GM18505 (cell line): Measurements from ENCODE around the gene TSPAN17.
"Not testable (repeated sequence)": the region's sequence is repeated elsewhere in the genome, so short reads cannot be mapped to it uniquely, and the experiment has no call there.

Experiments used
- ATAC-seq: cut with Tn5 transposase; IDR thresholded peaks from one replicate; pipeline ENCODE4 v1.9.1; 2021; ENCODE audit not compliant: unreplicated experiment
- POLR2A ChIP-seq: IDR thresholded peaks from 4 replicates; pipeline ENCODE4 v1.6.1; 2011; ENCODE audit warnings: borderline replicate concordance; ENCODE audit not compliant: insufficient read depth, insufficient read length; ENCODE audit errors: extremely low read depth

The TSPAN17 gene

GRCh38 chr5:176647030-176647842 lies at the start of gene TSPAN17:
TSPAN17 (plus strand) TSS chr5:176647484; CDS start chr5:176647616, 132 bp downstream.
- TF ChIP-seq POLR2A, result peak; percentile 96

GRCh38 chr5:176599749-176600430 lies 47.4 kb upstream of the TSPAN17 start:
- not testable (repeated sequence) for ATAC-seq

More at GRCh38 chr5:176647030-176647842, at the start of gene TSPAN17:
- peak; percentile 88 for ATAC-seq

- TF ChIP-seq POLR2A, result no peak
- no peak for ATAC-seq
These were observed 45.3 kb upstream of the TSPAN17 start for GRCh38 chr5:176601901-176602482.

GRCh38 chr5:176603091-176603490 lies 44.2 kb upstream of the TSPAN17 start:
- ATAC-seq, result no peak
- TF ChIP-seq POLR2A, result no peak

- no peak for ATAC-seq
- TF ChIP-seq POLR2A, result no peak
These were observed 41.3 kb upstream of the TSPAN17 start for GRCh38 chr5:176606032-176606431.

GRCh38 chr5:176606875-176607274 lies 40.4 kb upstream of the TSPAN17 start:
- no peak for TF ChIP-seq POLR2A
- no peak for ATAC-seq

- no peak for ATAC-seq
- no peak for TF ChIP-seq POLR2A
These were observed 39.1 kb upstream of the TSPAN17 start for GRCh38 chr5:176608142-176608705.

- no peak for TF ChIP-seq POLR2A
- peak; percentile 20 for ATAC-seq
These were observed 38.2 kb upstream of the TSPAN17 start for GRCh38 chr5:176608937-176609723.

- ATAC-seq, result peak; percentile 81
- no peak for TF ChIP-seq POLR2A
These were observed 37.4 kb upstream of the TSPAN17 start, which contains the start of gene GPRIN1 for GRCh38 chr5:176609724-176610434. GPRIN1 (minus strand) TSS chr5:176610156; CDS start chr5:176599834, 10,322 bp downstream.

- no peak for ATAC-seq
- no peak for TF ChIP-seq POLR2A
These were observed 36.9 kb upstream of the TSPAN17 start for GRCh38 chr5:176610435-176610773.

GRCh38 chr5:176611435-176611834 lies 35.8 kb upstream of the TSPAN17 start:
- no peak for ATAC-seq
- no peak for TF ChIP-seq POLR2A

- no peak for TF ChIP-seq POLR2A
- ATAC-seq, result no peak
These were observed 35.3 kb upstream of the TSPAN17 start for GRCh38 chr5:176612008-176612407.
